Thymus (tissue), 11 donors: ENCODE measurements around the gene LHX1. TPM values are rescaled to one million over a fixed set of nuclear protein-coding genes. Genes with fewer than 3 reads are reported as not detected.

Source experiments
- DNase-seq, 9 donors: peaks; one replicate each; pipeline ENCODE4 v3.0.0-alpha.2; 2013; ENCODE audit warnings: low spot score in 9 of 9, low read depth in 6 of 9, missing footprints in 1 of 9
- H3K27ac ChIP-seq, 2 donors: one replicate each; pipeline ENCODE4 v1.5.1; 2013; ENCODE audit warnings: control low read depth in 1 of 2, low read depth in 1 of 2, low read length in 1 of 2, mild to moderate bottlenecking in 1 of 2, moderate library complexity in 1 of 2
- H3K27me3 ChIP-seq, 2 donors: one replicate each; pipeline ENCODE4 v1.5.1; 2013; ENCODE audit warnings: low read length in 1 of 2; ENCODE audit not compliant: control insufficient read depth in 2 of 2, insufficient read depth in 1 of 2
- H3K36me3 ChIP-seq, 2 donors: one replicate each; pipeline ENCODE4 v1.5.1; 2013; ENCODE audit warnings: low read length in 1 of 2, mild to moderate bottlenecking in 1 of 2, moderate library complexity in 1 of 2; ENCODE audit not compliant: control insufficient read depth in 2 of 2, insufficient read depth in 2 of 2
- H3K4me1 ChIP-seq, 2 donors: one replicate each; pipeline ENCODE4 v1.5.1; 2013; ENCODE audit warnings: low read length in 2 of 2; ENCODE audit not compliant: control insufficient read depth in 2 of 2, insufficient read depth in 2 of 2
- H3K4me3 ChIP-seq, 2 donors: one replicate each; pipeline ENCODE4 v1.5.1; 2013; ENCODE audit warnings: low read length in 2 of 2, control low read depth in 1 of 2, mild to moderate bottlenecking in 1 of 2
- H3K9me3 ChIP-seq, 2 donors: one replicate each; pipeline ENCODE4 v1.5.1; 2013; ENCODE audit warnings: low read length in 1 of 2, mild to moderate bottlenecking in 1 of 2; ENCODE audit not compliant: control insufficient read depth in 2 of 2, insufficient read depth in 1 of 2
- WGBS: extraction: QIAGEN DNeasy Blood & Tissue Kit; methylation state at CpG from one replicate; pipeline ENCODE4 v1.1.7; 2013; 5-methylcytosine and 5-hydroxymethylcytosine counted together
- polyA plus RNA-seq: library from polyadenylated mRNA; stranded (reverse); fragments of 200-250 nt; gene quantifications from one replicate; pipeline ENCODE4 v1.2.3, GENCODE V29; 2013
- total RNA-seq: library from RNA; stranded (reverse); fragments of 120-200 nt; gene quantifications from one replicate; pipeline ENCODE4 v1.2.4, GENCODE V29; 2013
- donor health status: healthy.

The LHX1 gene
- total and polyA plus RNA-seq, 2 donors = 0.09 TPM; not detected in 1

DNA sequence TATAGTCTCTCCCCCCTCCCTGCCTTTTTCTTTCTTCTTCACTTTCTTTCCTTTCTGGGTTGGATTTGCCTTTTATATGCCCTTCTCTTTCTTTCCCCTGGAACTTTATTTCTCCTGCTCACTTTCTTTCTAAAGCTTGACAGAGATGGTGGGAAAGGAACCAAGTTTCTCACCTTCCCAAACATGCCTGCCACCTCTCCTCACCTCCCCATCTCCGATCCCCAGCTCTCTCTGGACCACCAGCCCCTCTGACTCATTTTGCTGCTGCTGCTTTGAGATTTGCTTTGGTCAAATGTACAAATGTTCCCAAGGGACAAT lies 6.7 kb upstream of the LHX1 start:
- Histone ChIP-seq H3K9me3 (peaks cover 0 to 7% of the 10 kb centered on the region in 2 donors), H3K27ac (no peak overlapping the region), H3K27me3 (peaks cover 76 to 99% of the 10 kb centered on the region in 2 donors), H3K36me3 (no peaks in the 10 kb centered on the region), H3K4me3 (no peak overlapping the region), H3K4me1 (peaks cover 0 to 17% of the 10 kb centered on the region in 2 donors)
- DNase-seq = no peak
- 72% methylated on average over 1 of the region's 1 CpG for WGBS

DNA sequence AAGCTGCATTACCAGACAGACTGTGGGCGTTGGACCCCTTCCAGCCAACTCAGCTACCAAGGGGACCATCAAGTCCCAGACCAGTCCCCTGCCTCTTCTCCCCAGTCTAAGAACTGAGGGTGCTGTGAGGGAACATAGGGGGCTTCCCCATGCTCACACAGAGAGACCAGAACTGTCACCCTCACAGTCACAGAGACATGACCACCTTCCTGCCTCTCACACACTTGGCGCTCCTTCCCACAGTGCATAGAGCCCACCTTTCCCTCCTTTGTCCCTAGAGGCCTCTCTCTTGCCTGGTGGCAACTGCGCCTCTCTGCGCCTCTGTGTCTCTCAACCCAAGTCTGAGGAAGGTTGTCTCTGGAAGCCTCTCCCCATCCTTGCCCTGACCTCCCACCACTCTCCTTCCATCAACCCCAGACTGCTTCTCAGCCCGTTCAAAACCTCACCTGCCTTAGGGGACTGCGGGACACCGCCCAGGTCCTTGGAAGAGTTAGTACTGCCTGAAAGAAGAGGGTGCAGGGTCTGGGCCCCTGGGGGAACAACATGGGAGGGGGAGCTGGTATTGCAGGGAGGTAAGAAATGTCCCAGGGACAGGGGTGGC lies 6.1 kb upstream of the LHX1 start:
- Histone ChIP-seq H3K4me1 (peaks cover 0 to 24% of the 10 kb centered on the region in 2 donors), H3K27me3 (peaks cover 77 to 99% of the 10 kb centered on the region in 2 donors), H3K4me3 (no peak overlapping the region), H3K9me3 (peaks cover 0 to 7% of the 10 kb centered on the region in 2 donors), H3K36me3 (no peaks in the 10 kb centered on the region), H3K27ac (no peak overlapping the region)
- 44% methylated on average over 7 of the region's 7 CpGs for WGBS
- DNase-seq = no peak

DNA sequence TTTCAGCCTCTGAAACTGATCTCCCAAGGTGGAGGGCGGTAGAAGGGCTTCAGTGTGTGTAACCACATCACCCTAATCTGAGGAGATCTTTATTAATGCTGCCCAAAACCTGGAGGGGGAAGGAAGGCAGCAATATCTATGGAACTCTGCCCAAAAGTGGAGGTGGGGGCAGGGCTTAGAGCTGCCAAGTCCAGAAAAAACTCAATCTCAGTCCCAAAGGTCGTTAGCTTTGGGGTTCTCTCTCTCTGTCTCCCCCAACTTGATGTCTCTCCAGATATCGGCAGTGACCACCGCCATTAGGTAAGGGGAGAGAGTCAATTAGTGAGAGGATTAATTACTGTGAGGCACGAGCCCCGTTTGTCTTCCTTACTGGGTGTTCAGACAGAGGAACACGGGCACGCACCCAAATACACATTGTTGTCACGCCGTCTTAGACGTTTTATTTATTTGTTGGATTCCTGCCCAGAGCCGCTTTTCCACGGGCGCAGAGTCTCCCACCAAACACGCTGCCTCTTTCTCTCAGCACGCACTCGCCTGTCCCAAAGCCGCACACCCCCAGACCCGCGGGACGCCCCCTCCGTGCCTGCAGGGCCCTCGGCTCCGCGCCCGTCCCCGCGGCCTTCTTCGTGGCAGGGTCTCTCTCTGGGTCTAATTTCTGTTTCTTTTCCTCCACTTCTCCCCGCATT lies 5.4 kb upstream of the LHX1 start:
- Histone ChIP-seq H3K9me3 (peaks cover 0 to 7% of the 10 kb centered on the region in 2 donors), H3K27ac (no peak overlapping the region), H3K4me1 (peaks cover 2 to 28% of the 10 kb centered on the region in 2 donors), H3K4me3 (no peak overlapping the region), H3K27me3 (peaks cover 81 to 100% of the 10 kb centered on the region in 2 donors), H3K36me3 (no peaks in the 10 kb centered on the region)
- WGBS = 5% methylated on average over 30 of the region's 30 CpGs
- no peak for DNase-seq

GRCh38 chr17:36932383-36932693 lies 4.9 kb upstream of the LHX1 start:
- WGBS = 4% methylated on average over 16 of the region's 16 CpGs

DNA sequence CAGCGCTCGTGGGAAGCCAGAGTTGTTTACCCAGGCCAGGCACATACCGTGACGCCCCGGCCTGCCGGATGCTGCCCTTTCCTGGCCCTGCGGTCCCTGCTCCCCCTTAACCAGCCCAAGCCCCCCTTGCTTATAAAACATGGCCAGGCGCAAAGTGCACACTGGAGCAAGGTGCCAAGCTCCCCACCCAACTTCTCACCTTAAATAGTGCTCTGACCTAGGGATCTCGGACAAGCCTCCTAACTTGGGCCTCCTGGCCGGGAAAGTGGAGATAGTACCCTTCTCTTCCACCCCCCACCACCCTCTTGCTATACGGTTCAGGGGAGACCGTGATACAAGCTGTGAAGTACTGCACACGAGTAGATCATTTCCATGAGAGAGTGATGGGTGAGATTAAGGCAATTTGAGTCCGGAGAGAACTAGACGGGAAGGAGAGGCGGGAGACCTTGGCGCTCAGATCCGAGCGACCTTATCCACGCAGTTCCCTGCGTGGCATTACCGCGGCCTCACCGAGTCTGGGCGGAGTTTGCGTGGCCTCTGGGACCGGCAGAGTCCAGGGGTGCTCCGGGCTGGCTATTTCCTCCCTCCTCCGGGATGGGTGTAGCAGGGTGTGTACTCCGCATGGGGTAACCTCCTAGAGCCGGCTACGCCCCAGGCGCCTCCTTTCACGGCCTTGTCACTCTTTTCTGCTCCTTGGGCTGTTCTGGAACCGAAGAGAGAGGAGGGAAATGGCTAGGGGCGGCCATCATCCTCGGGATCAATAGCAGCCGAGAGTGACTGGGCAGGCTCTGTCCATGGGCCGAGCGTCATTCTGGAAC lies 4.4 kb upstream of the LHX1 start:
- Histone ChIP-seq H3K9me3 (peaks cover 0 to 11% of the 10 kb centered on the region in 2 donors), H3K36me3 (no peaks in the 10 kb centered on the region), H3K4me1 (peaks cover 2 to 39% of the 10 kb centered on the region in 2 donors), H3K4me3 (no peak overlapping the region), H3K27me3 (peaks cover 77 to 100% of the 10 kb centered on the region in 2 donors), H3K27ac (no peak overlapping the region)
- 9% methylated on average over 40 of the region's 40 CpGs for WGBS
- peak in 1 of 9 donors; percentile 5 for DNase-seq

More at GRCh38 chr17:36932383-36932693, 4.9 kb upstream of the LHX1 start:
- H3K27me3 ChIP-seq = peaks cover 81 to 100% of the 10 kb centered on the region in 2 donors
- no peak overlapping the region for H3K4me3 ChIP-seq
- peaks cover 0 to 11% of the 10 kb centered on the region in 2 donors for H3K9me3 ChIP-seq
- H3K36me3 ChIP-seq = no peaks in the 10 kb centered on the region
- DNase-seq = no peak
- H3K27ac ChIP-seq = no peak overlapping the region
- peaks cover 2 to 33% of the 10 kb centered on the region in 2 donors for H3K4me1 ChIP-seq

GRCh38 chr17:36933512-36934143 lies 3.6 kb upstream of the LHX1 start:
- no peaks in the 10 kb centered on the region for H3K36me3 ChIP-seq
- peaks cover 75 to 100% of the 10 kb centered on the region in 2 donors for H3K27me3 ChIP-seq
- peak in 1 of 9 donors; percentile 27 for DNase-seq
- H3K4me3 ChIP-seq = no peak overlapping the region
- WGBS = 9% methylated on average over 23 of the region's 23 CpGs
- peaks cover 0 to 16% of the 10 kb centered on the region in 2 donors for H3K9me3 ChIP-seq
- peaks cover 2 to 45% of the 10 kb centered on the region in 2 donors for H3K4me1 ChIP-seq
- no peak overlapping the region for H3K27ac ChIP-seq

GRCh38 chr17:36934144-36934691 lies 3.1 kb upstream of the LHX1 start:
- peaks cover 2 to 45% of the 10 kb centered on the region in 2 donors for H3K4me1 ChIP-seq
- DNase-seq = no peak

GRCh38 chr17:36934692-36935630 lies 2.3 kb upstream of the LHX1 start:
- WGBS = 4% methylated on average over 79 of the region's 79 CpGs

More at GRCh38 chr17:36934144-36934691, 3.1 kb upstream of the LHX1 start:
- WGBS = 12% methylated on average over 26 of the region's 26 CpGs
- H3K4me3 ChIP-seq = no peak overlapping the region
- H3K27ac ChIP-seq = no peak overlapping the region
- peaks cover 0 to 19% of the 10 kb centered on the region in 2 donors for H3K9me3 ChIP-seq
- H3K27me3 ChIP-seq = peaks cover 74 to 100% of the 10 kb centered on the region in 2 donors
- H3K36me3 ChIP-seq = no peaks in the 10 kb centered on the region

More at GRCh38 chr17:36934692-36935630, 2.3 kb upstream of the LHX1 start:
- Histone ChIP-seq H3K9me3 (peaks cover 0 to 19% of the 10 kb centered on the region in 2 donors), H3K36me3 (no peaks in the 10 kb centered on the region), H3K27ac (no peak overlapping the region), H3K4me3 (no peak overlapping the region), H3K27me3 (peaks cover 74 to 100% of the 10 kb centered on the region in 2 donors), H3K4me1 (peaks cover 2 to 45% of the 10 kb centered on the region in 2 donors)
- DNase-seq = peak in 1 of 9 donors; percentile 32
